Fibroblast of upper back skin (primary cell): Measurements from ENCODE around the gene DNAJA2.
"Not testable (repeated sequence)": the region's sequence is repeated elsewhere in the genome, so short reads cannot be mapped to it uniquely, and the experiment has no call there.

Experiments used
- DNase-seq: peaks from one replicate; pipeline ENCODE4 v3.0.0-alpha.2; 2013

DNAJA2 gene

DNA sequence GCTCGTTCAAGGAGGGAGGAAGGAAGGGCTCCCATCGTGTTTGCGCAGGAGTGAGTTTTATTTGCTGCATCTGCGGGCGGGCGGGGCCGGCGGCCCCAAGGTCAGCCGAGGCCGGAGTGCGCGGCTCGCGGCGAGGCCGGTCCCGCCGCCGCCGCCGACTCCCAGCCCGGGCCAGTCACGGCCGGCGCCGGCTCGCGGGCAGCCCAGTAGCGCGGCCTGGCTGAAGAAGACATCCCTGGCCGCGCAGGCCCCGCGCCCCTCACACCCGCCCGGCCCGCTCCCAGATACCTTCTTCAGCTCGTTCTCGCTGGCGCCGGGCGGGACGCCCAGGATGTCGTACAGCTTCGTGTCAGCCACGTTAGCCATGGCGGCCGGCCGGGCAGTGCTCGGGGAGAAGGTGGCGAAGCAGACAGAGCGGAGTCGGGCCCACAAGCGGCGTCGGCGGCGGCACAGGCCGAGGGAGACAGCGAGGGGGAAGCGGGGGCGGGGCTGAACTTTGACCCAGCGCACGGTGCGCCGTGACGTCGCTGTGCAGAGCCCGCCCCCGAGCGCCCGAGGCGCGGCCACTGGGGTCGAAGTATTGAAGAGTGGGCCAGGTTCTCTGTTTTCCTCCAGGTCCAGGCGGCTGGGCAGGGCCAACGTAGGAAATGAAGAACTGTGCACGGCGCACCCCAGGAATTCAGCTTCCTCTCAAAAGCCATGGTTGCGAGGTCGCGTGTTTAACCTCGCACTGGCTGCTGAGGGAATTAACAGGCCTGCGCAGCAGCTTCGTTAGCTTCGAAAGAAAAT, at the start of gene DNAJA2:
TSS of gene DNAJA2 (minus strand) at position 468 of the 789 bp plus-strand sequence. CDS start at position 366, 102 bp downstream.
- DNase-seq = peak; percentile 84

DNA sequence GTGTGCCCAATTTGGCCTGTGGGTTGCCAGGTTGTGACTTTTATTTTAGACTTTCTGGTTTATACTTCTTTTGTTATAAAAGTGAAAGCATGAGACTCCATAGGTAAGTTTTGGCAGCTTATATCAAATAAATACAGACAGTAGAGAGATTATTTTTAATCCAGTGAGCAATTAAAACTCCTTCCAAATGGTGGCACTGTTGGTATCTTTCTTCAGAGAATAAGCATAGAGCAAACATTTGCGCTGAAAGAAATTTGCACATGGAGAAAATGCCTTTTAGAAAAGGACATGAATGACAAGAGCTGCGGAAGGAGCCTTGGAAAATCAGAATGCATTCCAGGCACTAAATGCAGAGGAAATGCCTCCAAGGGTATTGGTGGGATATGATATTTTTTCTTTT, 46.1 kb upstream of the DNAJA2 start:
- DNase-seq = no peak

DNA sequence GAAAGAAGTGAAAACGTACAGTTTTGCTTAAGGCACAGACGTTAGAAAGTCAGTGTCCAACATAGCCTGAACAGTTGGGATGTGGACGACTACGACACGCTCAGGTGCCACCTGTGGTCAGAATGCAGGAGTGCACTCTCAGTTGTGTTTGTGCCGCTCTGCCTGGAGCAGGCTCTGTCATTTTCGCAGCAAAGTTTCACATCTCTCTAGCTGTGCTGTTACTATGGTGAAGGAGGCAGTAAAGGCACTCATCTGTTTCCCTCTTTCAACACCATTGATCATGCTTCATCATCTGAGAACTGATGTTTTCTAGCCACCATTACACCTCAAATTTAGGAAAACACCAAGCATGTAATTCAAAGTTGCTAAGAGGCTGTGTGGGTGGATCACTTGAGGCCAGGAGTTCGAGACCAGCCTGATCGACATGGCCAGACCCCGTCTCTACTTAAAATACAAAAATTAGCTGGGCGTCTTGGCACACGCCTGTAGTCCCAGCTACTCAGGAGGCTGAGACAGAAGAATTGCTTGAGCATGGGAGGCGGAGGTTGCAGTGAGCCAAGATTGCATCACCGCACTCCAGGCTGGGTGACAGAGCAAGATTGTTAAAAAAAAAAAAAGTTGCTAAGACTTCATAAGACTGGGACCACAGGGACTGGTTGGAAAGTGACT, 44.9 kb upstream of the DNAJA2 start:
- peak; percentile 6 for DNase-seq

DNA sequence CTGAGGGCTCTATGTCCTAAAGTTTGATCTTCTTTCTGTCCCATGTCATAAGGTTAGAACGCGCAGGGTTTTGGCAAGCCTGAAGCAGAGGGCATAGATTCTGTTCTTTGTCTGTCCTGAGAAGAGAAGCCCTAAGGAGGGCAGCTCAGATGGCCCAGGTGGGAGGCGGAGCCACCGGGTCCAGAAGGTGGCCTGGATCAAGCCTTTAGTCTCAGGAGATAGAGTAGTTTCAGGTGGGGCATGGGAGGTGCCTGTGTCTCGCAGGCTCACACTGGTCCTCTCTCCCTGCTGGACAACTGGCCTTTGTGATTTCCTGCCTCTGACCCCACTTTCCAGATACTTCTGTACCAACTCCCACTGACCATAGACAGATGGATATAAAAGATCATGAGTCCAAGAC, 44.2 kb upstream of the DNAJA2 start:
- no peak for DNase-seq

DNA sequence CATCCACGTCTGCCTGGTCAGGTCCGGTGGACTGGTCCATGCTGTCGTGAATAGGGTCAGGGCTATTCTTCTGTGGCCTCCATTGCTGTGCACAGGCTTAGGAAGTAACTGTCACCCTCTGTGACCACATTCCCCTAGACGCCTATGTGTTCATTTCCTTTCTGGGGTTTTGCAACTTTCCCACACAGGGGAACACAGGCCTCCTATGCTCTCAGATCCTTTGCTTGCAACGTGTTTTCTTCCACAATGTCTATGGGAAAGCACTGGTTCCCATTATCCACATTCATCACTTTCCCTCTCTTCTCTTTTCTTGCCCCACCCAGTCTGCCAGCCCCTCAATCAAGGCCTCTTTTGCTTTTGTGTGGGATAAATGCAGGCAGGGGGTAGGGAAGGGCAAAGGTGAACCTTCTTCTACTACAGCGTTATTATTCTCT, 43.2 kb upstream of the DNAJA2 start:
- DNase-seq = no peak

DNA sequence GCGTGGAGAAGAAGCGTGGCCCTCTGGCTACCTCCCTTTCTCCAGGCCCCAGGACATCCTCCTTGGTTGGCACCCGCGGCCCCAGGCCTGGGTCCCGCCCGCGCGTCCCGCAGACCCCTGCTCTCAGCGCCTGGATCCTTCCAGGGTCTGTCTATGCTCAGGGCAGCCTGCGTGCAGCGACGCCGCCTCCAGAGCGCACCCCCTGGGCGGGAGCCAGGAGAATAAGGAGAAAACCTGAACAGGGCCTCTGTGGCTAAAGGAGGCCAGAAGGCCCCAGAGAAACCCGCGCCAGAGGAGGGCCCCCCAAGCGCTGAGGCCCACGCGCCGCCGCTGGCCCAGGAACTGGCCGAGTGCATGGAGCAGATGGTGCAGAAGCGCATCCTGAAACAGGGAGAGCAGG, 40.4 kb upstream of the DNAJA2 start:
- DNase-seq = no peak

DNA sequence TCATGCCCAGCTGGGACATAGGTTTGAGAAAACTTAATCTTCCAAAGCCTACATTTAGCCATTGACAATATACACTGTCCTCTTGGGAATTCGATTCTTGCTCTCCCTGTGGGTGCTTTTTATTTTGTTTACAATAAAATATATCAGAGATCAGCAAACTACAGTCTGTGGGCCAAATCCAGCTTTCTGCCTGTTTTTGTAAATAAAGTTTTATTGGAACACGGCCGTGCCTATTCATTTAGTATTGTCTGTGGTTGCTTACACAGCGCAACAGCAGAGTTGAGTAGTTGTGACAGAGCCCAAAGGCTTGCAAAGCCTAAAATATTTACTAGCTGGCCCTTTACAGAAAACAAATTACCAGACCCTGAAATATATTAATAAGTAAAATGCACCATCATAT, 39.7 kb upstream of the DNAJA2 start:
- DNase-seq = no peak

DNA sequence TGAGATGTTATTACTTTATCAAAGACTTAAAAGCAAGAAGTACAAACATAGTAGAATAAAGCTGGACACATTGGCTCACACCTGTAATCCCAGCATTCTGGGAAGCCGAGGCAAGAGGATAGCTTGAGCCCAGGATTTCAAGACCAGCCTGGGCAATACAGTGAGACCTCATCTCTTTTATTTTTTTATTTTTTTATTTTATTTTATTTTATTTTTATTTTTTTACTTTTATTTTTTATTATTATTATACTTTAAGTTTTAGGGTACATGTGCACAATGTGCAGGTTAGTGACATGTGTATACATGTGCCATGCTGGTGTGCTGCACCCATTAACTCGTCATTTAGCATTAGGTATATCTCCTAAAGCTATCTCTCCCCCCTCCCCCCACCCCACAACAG, 37.3 kb upstream of the DNAJA2 start:
- DNase-seq = not testable (repeated sequence)

DNA sequence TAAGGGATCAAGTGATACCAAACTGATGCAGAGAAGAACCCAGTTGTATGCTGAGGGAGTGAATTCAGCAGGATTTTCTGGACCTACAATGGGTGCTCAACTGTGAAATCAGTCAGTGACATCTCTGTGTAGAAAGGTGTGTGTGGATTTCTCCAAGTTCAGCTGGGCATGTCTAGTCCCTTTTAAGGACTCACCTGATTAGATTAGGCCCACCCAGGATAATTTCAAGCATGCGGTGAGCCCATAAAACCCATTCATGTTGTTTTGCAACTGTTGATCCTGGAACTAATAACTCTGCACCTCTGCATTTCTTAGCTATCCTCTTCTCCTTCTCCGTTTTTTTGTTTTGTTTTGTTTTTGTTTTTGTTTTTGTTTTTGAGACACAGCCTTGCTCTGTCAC, 35.1 kb upstream of the DNAJA2 start:
- DNase-seq = no peak

DNA sequence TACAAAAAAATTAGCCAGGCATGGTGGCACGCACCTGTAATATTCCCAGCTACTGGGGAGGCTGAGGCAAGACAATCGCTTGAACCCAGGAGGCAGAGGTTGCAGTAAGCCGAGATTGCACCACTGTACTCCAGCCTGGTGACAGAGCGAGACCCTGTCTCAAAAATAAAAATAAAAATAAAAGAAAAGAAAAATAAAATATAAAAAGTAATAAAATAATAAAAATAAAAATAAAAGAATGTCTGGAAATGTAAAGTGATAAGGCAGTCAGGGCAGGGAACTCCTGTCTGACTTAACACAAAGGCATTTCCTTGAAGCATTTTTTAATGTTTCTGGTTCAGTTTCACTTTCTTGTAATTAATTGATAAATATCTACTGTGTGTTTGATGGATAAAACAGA, 34.7 kb upstream of the DNAJA2 start:
- no peak for DNase-seq

DNA sequence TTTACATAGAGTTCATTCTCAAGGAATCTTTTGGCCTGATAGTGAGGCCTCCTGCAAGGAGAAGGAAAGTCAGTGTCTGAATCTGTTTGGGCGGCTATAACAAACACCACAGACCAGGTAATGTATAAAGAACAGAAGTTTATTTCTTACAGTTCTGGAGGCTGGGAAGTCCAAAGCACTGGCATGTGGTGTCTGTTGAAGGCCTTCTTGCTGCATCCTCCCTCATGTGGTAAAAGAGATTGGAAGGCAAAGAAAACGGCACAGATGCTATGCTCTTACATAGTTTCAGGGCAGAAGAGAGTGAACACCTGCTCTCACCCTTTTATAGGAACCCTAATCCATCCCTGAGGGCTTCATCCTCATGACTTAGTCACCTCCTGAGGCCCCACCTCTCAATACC, 31.2 kb upstream of the DNAJA2 start:
- DNase-seq = no peak

DNA sequence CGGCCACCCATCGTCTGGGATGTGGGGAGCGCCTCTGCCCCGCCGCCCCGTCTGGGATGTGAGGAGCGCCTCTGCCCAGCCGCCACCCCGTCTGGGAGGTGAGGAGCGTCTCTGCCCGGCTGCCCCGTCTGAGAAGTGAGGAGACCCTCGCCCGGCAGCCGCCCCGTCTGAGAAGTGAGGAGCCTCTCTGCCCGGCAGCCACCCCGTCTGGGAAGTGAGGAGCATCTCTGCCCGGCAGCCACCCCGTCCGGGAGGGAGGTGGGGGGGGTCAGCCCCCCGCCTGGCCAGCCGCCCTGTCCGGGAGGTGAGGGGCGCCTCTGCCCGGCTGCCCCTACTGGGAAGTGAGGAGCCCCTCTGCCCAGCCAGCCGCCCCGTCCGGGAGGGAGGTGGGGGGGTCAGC, 26.6 kb upstream of the DNAJA2 start:
- DNase-seq = not testable (repeated sequence)

DNA sequence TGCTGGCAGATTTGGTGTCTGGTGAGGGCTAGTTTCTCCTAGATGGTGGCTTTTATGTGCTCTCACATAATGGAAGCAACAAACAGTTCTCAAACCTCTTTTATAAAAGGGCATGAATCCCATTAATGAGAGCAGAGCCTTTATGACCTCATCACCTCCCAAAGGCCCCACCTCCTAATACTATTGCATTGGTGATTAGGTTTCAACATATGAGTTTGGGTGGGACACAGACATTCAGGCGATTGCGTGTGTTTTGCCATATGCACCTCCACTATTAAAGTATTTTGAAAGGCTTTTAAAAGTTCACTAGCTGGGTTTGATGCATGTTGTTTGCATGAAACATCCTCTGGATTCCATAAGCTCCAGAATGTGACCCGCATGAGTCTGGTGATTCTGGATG, 24.4 kb upstream of the DNAJA2 start:
- no peak for DNase-seq

DNA sequence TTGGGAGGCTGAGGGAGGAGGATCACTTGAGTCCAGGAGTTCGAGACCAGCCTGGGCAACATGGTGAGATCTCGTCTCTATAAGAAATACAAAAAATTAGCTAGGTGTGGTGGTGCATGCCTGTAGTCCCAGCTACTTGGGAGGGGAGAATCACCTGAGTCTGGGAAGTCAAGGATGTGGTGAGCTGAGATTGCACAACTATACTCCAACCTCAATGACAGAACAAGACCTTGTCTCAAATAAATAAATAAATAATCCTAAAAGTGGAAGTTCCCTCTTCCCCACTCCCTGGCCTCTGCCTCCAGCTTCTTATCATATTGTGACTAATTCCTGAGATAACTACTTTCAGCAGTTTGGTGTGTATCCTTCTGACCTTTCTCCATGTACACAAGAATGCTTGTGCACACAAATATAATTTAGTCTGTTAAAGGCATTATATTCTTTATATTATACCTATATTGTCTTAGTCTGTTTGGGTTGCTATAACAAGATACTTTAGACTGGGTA, 23.5 kb upstream of the DNAJA2 start:
- no peak for DNase-seq

DNA sequence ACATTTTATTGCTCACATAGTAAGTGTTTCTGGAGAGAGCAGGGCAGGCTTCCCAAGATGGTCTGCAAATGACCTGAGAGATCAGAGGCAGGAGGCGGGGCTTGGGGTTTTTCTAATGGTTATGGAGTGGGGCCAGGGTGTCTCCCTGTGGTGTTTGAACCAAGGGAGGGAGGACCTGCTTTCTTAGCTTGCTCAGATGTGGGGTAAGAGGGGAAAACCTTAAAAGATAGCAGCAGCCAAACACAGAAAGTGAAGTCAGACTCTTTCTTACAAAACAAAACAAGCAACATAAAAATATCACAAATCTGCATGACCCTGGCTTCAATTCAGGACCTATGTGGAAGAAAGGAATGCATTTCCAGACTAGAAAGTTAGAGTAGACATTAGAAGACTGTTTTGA, 22.9 kb upstream of the DNAJA2 start:
- no peak for DNase-seq

DNA sequence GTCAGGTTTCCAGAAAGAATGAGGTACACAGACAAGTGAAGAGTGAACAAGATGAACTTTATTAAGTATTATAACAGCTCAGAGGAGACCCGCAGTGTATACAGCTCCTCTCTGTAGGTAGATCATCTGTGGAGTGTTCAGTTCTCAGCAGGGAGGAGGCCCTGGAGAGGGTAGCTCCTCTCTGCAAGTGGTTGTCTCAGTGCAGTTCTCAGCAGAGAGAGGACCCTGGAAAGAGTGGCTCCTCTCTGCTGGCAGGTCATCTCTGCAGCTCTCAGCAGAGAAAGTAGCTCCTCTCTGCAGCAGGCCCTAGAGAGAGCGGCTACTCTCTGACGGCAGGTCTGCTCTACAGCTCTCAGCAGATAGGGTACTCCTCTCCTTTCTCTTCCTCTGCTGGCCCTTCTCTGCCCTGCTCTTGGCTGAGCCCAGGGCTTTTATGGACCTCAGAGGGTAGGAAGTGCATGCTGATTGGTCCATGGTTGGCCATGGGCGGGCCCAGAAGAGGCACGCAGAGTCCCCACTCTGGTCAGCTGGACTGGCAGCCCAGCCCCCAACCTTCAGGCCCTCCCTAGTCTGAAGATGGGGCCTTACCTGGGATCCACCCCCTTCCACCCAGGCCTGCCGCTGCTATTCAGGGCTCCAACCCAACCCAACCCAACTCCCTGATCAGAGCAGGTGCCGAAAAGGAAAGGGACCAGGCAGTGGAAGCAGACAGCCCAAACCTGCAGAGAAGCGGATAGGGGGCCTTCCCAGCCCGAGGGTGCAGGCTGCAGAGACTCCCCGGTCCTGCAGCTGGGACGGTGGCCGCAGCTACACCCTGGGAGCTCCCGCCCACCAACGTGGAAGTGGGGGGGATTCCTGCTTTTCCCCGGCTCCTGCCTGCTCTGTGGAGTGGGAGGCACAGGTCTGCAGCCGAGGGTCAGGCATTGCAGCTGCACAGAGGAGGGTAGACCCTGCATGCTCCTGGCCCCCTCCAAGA, 18.5 kb upstream of the DNAJA2 start:
- no peak for DNase-seq

DNA sequence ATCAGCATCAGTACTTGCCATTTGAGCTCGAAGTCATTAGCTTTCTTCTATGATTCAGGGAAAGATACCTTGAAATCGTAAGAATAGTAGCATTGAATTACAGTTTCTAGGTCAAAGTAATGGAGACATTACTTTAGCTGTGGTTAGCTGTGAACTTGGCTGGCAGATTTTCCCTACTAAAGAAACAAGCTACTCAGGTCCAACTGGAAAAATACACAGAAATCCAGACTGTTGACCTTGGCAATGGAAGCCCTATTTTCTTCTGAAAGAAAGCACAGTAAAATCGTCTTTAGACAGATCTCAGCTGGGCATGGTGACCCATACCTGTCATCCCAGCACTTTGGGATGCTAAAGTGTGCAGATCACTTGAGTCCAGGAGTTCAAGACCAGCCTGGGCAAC, 13.4 kb upstream of the DNAJA2 start:
- no peak for DNase-seq

DNA sequence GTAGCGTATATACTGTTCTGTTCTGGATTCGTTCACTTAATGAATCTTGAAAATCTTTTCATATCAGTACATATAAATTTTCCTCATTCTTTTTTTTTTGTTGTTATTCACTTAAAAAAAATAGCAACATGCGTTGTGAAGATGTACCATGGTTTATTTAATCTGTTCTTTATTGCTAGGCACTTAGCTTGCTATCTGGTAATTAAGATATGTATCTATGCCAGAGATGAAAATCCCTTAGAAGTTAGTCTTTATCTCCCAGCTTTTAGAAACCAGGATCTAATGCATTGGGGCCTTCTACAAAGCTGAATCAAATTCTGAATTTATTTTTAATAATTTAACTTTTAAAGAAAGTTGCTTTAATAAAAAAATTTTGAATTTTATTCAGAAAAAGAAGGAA, 13.0 kb upstream of the DNAJA2 start:
- no peak for DNase-seq

DNA sequence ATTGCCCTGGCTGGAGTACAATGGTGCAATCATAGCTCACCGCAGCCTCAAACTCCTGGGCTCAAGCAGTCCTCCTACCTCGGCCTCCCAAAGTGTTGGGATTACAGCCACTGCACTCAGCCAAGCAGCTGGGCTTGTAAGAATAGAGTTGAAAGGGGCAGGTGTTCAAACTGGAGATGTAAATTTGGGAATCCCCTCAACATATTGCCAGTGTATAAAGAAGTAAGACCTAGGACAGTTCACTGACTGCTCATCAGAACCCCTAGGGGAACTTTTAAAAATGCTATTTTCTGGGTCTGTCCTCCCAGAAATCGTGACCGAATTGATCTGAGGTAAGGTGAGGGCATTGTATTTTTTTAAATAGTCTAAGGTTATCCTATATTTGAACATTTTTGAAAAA, 8.9 kb upstream of the DNAJA2 start:
- DNase-seq = no peak

DNA sequence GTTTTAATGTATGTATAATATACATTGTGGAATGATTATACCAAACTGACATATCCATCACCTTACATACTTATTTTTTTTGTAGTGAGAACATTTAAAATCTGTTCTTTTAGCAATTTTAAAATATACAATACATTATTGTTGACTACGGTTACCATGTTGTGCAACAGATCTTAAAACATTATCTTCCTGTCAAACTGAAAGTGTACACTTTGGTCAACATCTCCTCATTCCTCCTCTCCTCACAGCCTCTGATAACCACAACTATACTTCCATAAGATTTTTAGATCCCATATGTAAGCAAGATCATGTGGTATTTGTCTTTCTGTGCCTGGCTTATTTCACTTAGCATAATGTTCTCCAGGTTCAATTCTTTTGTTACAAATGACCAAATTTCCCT, 7.5 kb upstream of the DNAJA2 start:
- no peak for DNase-seq

DNA sequence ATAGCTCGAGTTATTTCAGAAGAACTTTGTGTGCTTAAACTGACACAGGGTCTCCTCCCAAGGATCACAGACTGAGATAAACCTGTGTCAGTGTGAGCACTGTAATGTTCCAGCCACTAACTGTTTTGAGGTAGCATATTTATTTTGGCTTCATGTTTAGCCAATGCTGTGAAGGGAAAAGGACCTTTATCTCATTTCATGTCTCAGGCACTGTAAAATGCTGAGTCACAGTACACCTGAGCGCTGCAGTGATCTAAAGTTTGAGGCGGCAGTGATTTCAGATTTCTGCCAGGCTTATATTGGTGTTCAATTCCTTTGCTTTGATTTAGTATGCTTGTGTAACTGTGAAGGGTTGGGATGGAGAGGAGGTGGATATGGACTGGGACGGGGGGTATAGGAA, 3.1 kb upstream of the DNAJA2 start:
- no peak for DNase-seq

DNA sequence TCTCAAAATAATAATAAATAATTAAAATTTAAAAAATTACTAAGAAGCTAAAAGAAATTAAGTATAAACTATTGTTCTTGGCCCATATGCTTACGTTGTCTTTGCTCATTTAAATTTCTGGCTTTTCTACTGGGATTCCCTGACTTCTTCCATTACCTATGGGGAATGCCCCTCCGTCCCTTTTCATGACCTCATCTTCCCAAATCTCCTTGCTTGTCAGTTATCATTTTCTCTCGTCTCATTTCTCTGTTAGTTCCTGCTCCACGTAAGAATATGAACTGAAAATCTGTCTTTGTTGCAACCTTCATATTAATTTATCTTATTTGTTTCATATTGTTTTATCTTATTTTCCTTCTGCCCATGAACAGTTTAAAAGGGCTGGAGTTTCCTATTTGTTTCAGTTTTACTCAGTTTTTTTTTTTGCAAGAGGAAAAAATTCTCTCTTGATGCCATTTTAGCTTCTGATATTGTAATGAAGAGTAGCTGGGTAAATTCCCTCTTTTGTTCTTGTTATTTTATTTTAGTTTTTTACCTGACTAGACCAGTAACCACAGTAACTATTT, 2.5 kb upstream of the DNAJA2 start:
- DNase-seq = no peak

DNA sequence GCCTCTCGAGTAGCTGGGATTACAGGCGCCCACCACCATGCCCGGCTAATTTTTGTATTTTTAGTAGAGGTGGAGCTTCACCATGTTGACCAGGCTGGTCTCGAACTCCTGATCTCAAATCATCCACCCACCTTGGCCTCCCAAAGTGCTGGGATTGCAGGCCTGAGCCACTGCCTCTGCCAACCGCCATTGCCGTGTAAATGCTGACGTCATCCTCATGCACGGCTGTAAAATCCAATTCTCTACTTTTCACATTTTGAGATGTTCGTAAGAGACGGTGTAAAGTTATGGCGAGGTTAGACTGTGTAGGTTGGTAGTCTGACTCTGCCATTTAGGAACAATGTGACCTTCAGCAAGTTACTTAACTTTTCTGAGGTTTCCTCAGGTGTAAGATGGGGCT, 1.7 kb upstream of the DNAJA2 start:
- no peak for DNase-seq
